Esophagus squamous epithelium (tissue), 4 donors: ENCODE results near the gene OR5A2.

ENCODE experiments used
- CTCF ChIP-seq, 6 experiments: fragments of 450-650 bp in 4 of 6; fragments of 200-600 bp in 2 of 6; sonication (generic) in 2 of 6; IDR thresholded peaks; one replicate each; pipeline ENCODE4 v1.5.1; 2016 to 2019; ENCODE audit warnings: antibody characterized with exemption in 6 of 6, mild to moderate bottlenecking in 4 of 6, moderate library complexity in 4 of 6
- POLR2A ChIP-seq, 4 donors: fragments of 450-650 bp; IDR thresholded peaks; one replicate each; pipeline ENCODE4 v1.6.1; 2017; ENCODE audit warnings: antibody characterized with exemption in 4 of 4, mild to moderate bottlenecking in 4 of 4, moderate library complexity in 3 of 4

DNA sequence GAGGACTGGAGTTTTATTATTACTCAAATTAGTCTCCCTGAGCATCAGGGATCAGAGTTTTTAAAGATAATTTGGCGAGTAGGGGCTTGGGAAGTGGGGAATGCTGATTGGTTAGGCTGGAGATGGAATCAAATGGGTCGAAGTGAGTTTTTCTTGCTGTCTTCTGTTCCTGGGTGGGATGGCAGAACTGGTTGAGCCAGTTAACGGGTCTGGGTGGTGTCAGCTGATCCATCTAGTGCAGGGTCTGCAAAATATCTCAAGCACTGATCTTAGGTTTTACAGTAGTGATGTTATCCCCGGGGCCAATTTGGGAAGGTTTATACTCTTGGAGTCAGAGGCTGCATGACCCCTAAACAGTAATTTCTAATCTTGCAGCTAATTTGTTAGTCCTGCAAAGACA is 1.1 kb downstream of the OR5A2 start:
- TF ChIP-seq POLR2A (IDR thresholded peaks at IDR 0.05) (no peak), CTCF (IDR thresholded peaks at IDR 0.05) (no peak)
